ENCODE results near the gene SMIM41.

GRCh38 chr12:52157566-52158150 is 78.2 kb downstream of the SMIM41 start:
- no peak for TF ChIP-seq EZH2 (IDR thresholded peaks at IDR 0.05; ENCODE audit: low read length, unreplicated experiment)
- no peak for TF ChIP-seq CTCF (conservative IDR thresholded peaks at IDR 0.05; ENCODE audit: low read depth, low read length)

Measured in PC-3 (cell line).